WERI-Rb-1 (cell line): Measurements from ENCODE around the gene PALM.

Source experiments
- DNase-seq: peaks from one replicate; pipeline ENCODE4 v3.0.0-alpha.2; 2020
- H3K27ac ChIP-seq: fragments of 250-450 bp; sonication (Bioruptor Pico); 2 replicates; pipeline ENCODE4 v1.5.1; 2020; ENCODE audit warnings: mild to moderate bottlenecking, moderate library complexity
- H3K27me3 ChIP-seq: fragments of 250-450 bp; sonication (Bioruptor Pico); 2 replicates; pipeline ENCODE4 v1.5.1; 2021; ENCODE audit warnings: mild to moderate bottlenecking, low read depth, moderate library complexity; ENCODE audit not compliant: insufficient read depth, severe bottlenecking
- H3K36me3 ChIP-seq: fragments of 250-450 bp; sonication (Bioruptor Pico); 2 replicates; pipeline ENCODE4 v1.5.1; 2020; ENCODE audit warnings: mild to moderate bottlenecking, moderate library complexity
- H3K4me3 ChIP-seq: 2 replicates; pipeline ENCODE4 v1.5.1; 2011; ENCODE audit warnings: low read depth, mild to moderate bottlenecking, control low read depth, low read length
- H3K9me3 ChIP-seq: fragments of 250-450 bp; sonication (Bioruptor Pico); 2 replicates; pipeline ENCODE4 v1.5.1; 2021; ENCODE audit warnings: mild to moderate bottlenecking, moderate library complexity; ENCODE audit not compliant: severe bottlenecking
- CTCF ChIP-seq: IDR thresholded peaks from 2 replicates; pipeline ENCODE4 v1.5.1; 2011; ENCODE audit warnings: low read depth, mild to moderate bottlenecking, control low read depth, inconsistent platforms, low read length

The PALM gene

DNA sequence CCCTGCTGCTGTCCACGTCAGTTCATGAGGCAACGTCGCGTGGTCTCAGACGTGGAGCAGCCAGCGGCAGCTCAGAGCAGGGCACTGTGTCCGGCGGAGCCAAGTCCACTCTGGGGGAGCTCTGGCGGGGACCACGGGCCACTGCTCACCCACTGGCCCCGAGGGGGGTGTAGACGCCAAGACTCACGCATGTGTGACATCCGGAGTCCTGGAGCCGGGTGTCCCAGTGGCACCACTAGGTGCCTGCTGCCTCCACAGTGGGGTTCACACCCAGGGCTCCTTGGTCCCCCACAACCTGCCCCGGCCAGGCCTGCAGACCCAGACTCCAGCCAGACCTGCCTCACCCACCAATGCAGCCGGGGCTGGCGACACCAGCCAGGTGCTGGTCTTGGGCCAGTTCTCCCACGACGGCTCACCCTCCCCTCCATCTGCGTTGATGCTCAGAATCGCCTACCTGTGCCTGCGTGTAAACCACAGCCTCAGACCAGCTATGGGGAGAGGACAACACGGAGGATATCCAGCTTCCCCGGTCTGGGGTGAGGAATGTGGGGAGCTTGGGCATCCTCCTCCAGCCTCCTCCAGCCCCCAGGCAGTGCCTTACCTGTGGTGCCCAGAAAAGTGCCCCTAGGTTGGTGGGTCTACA is 25.9 kb upstream of the PALM start:
- Histone ChIP-seq H3K4me3 (no peak overlapping the region), H3K9me3 (no peaks in the 10 kb centered on the region), H3K36me3 (no peaks in the 10 kb centered on the region; the same call in 1 of the 2 replicates), H3K27me3 (no peaks in the 10 kb centered on the region), H3K27ac (no peak overlapping the region)
- TF ChIP-seq CTCF = no peak
- DNase-seq = no peak

GRCh38 chr19:685454-685931 is 23.2 kb upstream of the PALM start:
- no peaks in the 10 kb centered on the region for H3K36me3 ChIP-seq
- DNase-seq = no peak
- H3K4me3 ChIP-seq = no peak overlapping the region
- no peak for TF ChIP-seq CTCF
- no peak overlapping the region for H3K27ac ChIP-seq
- H3K27me3 ChIP-seq = no peaks in the 10 kb centered on the region
- peaks cover 3% of the 10 kb centered on the region for H3K9me3 ChIP-seq

GRCh38 chr19:686589-687297 is 22.0 kb upstream of the PALM start:
- no peak for DNase-seq
- TF ChIP-seq CTCF = no peak
- H3K4me3 ChIP-seq = no peak overlapping the region
- no peaks in the 10 kb centered on the region for H3K27me3 ChIP-seq
- peaks cover 3% of the 10 kb centered on the region for H3K9me3 ChIP-seq
- no peak overlapping the region for H3K27ac ChIP-seq
- H3K36me3 ChIP-seq = no peaks in the 10 kb centered on the region

DNA sequence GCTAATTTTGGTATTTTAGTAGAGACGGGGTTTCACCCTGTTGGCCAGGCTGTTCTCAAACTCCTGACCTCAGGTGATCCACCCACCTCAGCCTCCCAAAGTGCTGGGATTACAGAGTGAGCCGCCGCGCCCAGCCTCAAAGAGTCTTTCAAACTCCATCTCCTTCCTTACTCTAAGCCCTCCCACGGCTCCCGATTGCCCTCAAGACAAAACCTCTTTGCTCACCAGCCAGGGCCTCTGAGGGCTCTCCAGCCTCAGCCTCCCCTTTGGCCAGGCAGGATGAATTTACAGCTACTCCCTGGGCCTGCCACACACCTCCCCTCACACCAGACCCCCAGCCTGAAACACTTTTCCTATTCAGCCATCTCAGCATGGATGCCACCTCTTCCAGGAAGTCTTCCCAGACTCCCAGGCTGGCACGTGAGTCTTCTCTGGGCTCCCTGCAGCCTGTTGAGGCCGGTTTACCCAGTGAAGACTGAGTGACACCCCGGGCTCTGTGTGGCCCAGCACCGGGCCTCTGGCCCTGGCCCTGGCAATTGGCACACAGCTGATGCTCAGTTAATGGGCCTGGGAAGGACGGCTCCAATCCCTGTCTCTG is 21.1 kb upstream of the PALM start:
- H3K4me3 ChIP-seq = no peak overlapping the region
- TF ChIP-seq CTCF = no peak
- no peaks in the 10 kb centered on the region for H3K27me3 ChIP-seq
- H3K27ac ChIP-seq = no peak overlapping the region
- DNase-seq = no peak
- H3K36me3 ChIP-seq = no peaks in the 10 kb centered on the region
- H3K9me3 ChIP-seq = peaks cover 3% of the 10 kb centered on the region

- Histone ChIP-seq H3K27ac (no peak overlapping the region), H3K27me3 (no peaks in the 10 kb centered on the region), H3K4me3 (no peak overlapping the region), H3K36me3 (no peaks in the 10 kb centered on the region), H3K9me3 (peaks cover 3% of the 10 kb centered on the region)
- TF ChIP-seq CTCF = no peak
- no peak for DNase-seq
Observed at GRCh38 chr19:688214-688613, 20.5 kb upstream of the PALM start.
